Prostate gland (tissue), 2 donors: ENCODE results near the gene PXT1.
A peak's percentile ranks its signal among the peaks of the same experiment; 100 is the strongest.

Experiments used
- POLR2A ChIP-seq: fragments of 450-650 bp; IDR thresholded peaks from one replicate; pipeline ENCODE4 v1.6.1; 2016; ENCODE audit warnings: antibody characterized with exemption, mild to moderate bottlenecking
- POLR2AphosphoS5 ChIP-seq: sonication (generic); formaldehyde crosslinking; IDR thresholded peaks from one replicate; pipeline ENCODE4 v1.6.1; 2017; ENCODE audit warnings: antibody characterized with exemption
- TF ChIP-seq, protein P1 (sequence below), 4 experiments: fragments of 200-600 bp in 2 of 4; fragments of 450-650 bp in 2 of 4; sonication (generic) in 2 of 4; IDR thresholded peaks; 1 replicate in 3 of 4; 2 replicates in 1 of 4; pipeline ENCODE4 v1.5.1; 2016 to 2019; ENCODE audit warnings: antibody characterized with exemption in 4 of 4, mild to moderate bottlenecking in 2 of 4, moderate library complexity in 2 of 4

- TF ChIP-seq, protein P1, sequence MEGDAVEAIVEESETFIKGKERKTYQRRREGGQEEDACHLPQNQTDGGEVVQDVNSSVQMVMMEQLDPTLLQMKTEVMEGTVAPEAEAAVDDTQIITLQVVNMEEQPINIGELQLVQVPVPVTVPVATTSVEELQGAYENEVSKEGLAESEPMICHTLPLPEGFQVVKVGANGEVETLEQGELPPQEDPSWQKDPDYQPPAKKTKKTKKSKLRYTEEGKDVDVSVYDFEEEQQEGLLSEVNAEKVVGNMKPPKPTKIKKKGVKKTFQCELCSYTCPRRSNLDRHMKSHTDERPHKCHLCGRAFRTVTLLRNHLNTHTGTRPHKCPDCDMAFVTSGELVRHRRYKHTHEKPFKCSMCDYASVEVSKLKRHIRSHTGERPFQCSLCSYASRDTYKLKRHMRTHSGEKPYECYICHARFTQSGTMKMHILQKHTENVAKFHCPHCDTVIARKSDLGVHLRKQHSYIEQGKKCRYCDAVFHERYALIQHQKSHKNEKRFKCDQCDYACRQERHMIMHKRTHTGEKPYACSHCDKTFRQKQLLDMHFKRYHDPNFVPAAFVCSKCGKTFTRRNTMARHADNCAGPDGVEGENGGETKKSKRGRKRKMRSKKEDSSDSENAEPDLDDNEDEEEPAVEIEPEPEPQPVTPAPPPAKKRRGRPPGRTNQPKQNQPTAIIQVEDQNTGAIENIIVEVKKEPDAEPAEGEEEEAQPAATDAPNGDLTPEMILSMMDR (IDR thresholded peaks at IDR 0.05): no peak
- TF ChIP-seq POLR2AphosphoS5: peak; percentile 21
- TF ChIP-seq POLR2A: no peak
These were observed 89.2 kb downstream of the PXT1 start for GRCh38 chr6:36353411-36353915.
